ENCODE data around the gene SH3GL1.

DNA sequence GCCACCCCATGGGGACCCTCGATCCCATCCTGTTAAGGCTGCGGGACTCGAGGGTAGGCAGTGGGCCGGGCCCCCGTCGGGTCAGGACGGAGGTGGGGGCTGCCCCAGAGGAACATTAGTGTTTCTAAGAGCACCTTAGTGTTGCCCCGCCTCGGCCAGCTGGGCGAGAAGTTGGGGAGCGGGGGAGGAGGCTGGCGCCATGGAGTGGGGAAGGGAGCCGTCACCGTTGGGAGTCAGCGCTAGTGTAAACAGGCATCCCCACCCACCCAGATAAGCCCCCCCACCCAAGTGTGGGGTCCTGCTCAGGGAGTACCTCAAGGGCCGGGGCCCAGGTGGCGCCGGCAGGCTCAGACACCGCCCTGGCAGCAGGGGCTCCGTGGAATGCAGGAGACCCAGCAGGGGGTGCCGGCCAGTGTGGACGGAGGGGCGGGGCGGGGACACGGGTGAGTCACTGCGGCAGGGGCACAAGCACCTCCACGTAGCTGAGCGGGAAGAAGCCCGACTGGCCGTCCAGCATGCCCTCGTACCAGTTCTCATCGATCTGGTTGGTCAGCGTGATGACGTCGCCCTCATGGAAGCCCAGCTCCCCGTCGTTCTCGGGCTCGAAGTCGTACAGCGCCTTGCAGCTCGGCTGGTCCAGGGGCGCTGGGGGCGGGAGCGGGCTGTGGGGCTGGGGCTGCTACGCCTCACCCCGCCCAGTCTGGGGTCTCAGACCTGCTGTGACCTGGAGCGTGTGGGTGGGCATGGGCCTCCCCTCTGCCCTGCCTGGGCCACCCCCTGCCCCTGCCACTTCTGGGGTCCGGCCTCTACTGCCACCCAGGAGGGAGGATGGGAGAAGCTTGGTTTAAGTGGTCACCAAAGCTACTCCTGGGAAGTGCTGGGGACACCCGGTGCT is 38.9 kb downstream of the SH3GL1 start:
- TF ChIP-seq, protein P1, sequence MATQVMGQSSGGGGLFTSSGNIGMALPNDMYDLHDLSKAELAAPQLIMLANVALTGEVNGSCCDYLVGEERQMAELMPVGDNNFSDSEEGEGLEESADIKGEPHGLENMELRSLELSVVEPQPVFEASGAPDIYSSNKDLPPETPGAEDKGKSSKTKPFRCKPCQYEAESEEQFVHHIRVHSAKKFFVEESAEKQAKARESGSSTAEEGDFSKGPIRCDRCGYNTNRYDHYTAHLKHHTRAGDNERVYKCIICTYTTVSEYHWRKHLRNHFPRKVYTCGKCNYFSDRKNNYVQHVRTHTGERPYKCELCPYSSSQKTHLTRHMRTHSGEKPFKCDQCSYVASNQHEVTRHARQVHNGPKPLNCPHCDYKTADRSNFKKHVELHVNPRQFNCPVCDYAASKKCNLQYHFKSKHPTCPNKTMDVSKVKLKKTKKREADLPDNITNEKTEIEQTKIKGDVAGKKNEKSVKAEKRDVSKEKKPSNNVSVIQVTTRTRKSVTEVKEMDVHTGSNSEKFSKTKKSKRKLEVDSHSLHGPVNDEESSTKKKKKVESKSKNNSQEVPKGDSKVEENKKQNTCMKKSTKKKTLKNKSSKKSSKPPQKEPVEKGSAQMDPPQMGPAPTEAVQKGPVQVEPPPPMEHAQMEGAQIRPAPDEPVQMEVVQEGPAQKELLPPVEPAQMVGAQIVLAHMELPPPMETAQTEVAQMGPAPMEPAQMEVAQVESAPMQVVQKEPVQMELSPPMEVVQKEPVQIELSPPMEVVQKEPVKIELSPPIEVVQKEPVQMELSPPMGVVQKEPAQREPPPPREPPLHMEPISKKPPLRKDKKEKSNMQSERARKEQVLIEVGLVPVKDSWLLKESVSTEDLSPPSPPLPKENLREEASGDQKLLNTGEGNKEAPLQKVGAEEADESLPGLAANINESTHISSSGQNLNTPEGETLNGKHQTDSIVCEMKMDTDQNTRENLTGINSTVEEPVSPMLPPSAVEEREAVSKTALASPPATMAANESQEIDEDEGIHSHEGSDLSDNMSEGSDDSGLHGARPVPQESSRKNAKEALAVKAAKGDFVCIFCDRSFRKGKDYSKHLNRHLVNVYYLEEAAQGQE (IDR thresholded peaks at IDR 0.05; ENCODE audit: low read depth, low read length), result no peak
- TF ChIP-seq, protein P2, sequence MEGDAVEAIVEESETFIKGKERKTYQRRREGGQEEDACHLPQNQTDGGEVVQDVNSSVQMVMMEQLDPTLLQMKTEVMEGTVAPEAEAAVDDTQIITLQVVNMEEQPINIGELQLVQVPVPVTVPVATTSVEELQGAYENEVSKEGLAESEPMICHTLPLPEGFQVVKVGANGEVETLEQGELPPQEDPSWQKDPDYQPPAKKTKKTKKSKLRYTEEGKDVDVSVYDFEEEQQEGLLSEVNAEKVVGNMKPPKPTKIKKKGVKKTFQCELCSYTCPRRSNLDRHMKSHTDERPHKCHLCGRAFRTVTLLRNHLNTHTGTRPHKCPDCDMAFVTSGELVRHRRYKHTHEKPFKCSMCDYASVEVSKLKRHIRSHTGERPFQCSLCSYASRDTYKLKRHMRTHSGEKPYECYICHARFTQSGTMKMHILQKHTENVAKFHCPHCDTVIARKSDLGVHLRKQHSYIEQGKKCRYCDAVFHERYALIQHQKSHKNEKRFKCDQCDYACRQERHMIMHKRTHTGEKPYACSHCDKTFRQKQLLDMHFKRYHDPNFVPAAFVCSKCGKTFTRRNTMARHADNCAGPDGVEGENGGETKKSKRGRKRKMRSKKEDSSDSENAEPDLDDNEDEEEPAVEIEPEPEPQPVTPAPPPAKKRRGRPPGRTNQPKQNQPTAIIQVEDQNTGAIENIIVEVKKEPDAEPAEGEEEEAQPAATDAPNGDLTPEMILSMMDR (IDR thresholded peaks at IDR 0.05 in 2 of 3, conservative IDR thresholded peaks at IDR 0.05 in 1 of 3; ENCODE audit: control insufficient read depth in 2 of 3, extremely low read depth in 1 of 3, insufficient read depth in 1 of 3, low read depth in 3 of 3, low read length in 3 of 3), result no peak
- TF ChIP-seq RAD21 (IDR thresholded peaks at IDR 0.05; ENCODE audit: insufficient read depth, low read depth, low read length) (no peak), RFX5 (IDR thresholded peaks at IDR 0.05; ENCODE audit: low read depth, low read length) (no peak), CBFB (IDR thresholded peaks at IDR 0.05; ENCODE audit: low read depth) (no peak), POLR2A (IDR thresholded peaks at IDR 0.05; ENCODE audit: low read depth, low read length) (no peak; the same call in 1 of the 2 replicates), KDM1A (IDR thresholded peaks at IDR 0.05; ENCODE audit: borderline replicate concordance) (no peak), NR2C2 (IDR thresholded peaks at IDR 0.05; ENCODE audit: borderline replicate concordance, control insufficient read depth, insufficient read length, low read depth) (no peak), EP300 (IDR thresholded peaks at IDR 0.05; ENCODE audit: borderline replicate concordance in 1 of 2, control insufficient read depth in 1 of 2, low read depth in 2 of 2, low read length in 2 of 2) (no peak)
